ENCODE data around the gene KDM2A.
A peak's percentile ranks its signal among the peaks of the same experiment; 100 is the strongest.

The KDM2A gene

GRCh38 chr11:67118801-67119584, at the start of gene KDM2A:
KDM2A (plus strand) TSS chr11:67119263; CDS start chr11:67121317, 2,054 bp downstream.
- DNase-seq (ENCODE audit: low read depth) = peak; percentile 93

- DNase-seq (ENCODE audit: low read depth) = no peak
Measured at GRCh38 chr11:67071420-67072284, 47.4 kb upstream of the KDM2A start.

GRCh38 chr11:67072295-67072694, 46.8 kb upstream of the KDM2A start:
- DNase-seq (ENCODE audit: low read depth) = no peak

- DNase-seq (ENCODE audit: low read depth) = no peak
Measured at GRCh38 chr11:67073908-67074307, 45.2 kb upstream of the KDM2A start.

- DNase-seq (ENCODE audit: low read depth) = no peak
Measured at GRCh38 chr11:67076202-67076601, 42.9 kb upstream of the KDM2A start.

GRCh38 chr11:67079065-67079705, 39.9 kb upstream of the KDM2A start:
- DNase-seq (ENCODE audit: low read depth) = no peak

- DNase-seq (ENCODE audit: low read depth) = no peak
Measured at GRCh38 chr11:67082071-67082791, 36.8 kb upstream of the KDM2A start.

GRCh38 chr11:67083786-67084366, 35.2 kb upstream of the KDM2A start:
- DNase-seq (ENCODE audit: low read depth) = no peak

- DNase-seq (ENCODE audit: low read depth) = no peak
Measured at GRCh38 chr11:67085617-67086016, 33.4 kb upstream of the KDM2A start.

GRCh38 chr11:67090717-67091116, 28.3 kb upstream of the KDM2A start:
- no peak for DNase-seq (ENCODE audit: low read depth)

GRCh38 chr11:67095214-67095507, 23.9 kb upstream of the KDM2A start:
- DNase-seq (ENCODE audit: low read depth) = no peak

- DNase-seq (ENCODE audit: low read depth) = no peak
Measured at GRCh38 chr11:67098799-67099429, 20.1 kb upstream of the KDM2A start.

- DNase-seq (ENCODE audit: low read depth) = no peak
Measured at GRCh38 chr11:67099831-67100324, 19.2 kb upstream of the KDM2A start.

GRCh38 chr11:67102664-67103063, 16.4 kb upstream of the KDM2A start:
- DNase-seq (ENCODE audit: low read depth) = no peak

- DNase-seq (ENCODE audit: low read depth) = no peak
Measured at GRCh38 chr11:67105964-67106363, 13.1 kb upstream of the KDM2A start.

- DNase-seq (ENCODE audit: low read depth) = no peak
Measured at GRCh38 chr11:67111261-67111660, 7.8 kb upstream of the KDM2A start.

GRCh38 chr11:67113231-67113721, 5.8 kb upstream of the KDM2A start:
- no peak for DNase-seq (ENCODE audit: low read depth)

- DNase-seq (ENCODE audit: low read depth) = no peak
Measured at GRCh38 chr11:67114275-67114896, 4.7 kb upstream of the KDM2A start.

- DNase-seq (ENCODE audit: low read depth) = no peak
Measured at GRCh38 chr11:67116758-67117105, 2.3 kb upstream of the KDM2A start.

GRCh38 chr11:67117176-67117575, 1.9 kb upstream of the KDM2A start:
- DNase-seq (ENCODE audit: low read depth) = no peak

Data from non-pigmented ciliary epithelial cell (primary cell).